C1 segment of cervical spinal cord (tissue), 14 donors: ENCODE data around the gene POU6F2.
"Not testable (repeated sequence)": the region's sequence is repeated elsewhere in the genome, so short reads cannot be mapped to it uniquely, and the experiment has no call there.

Experiments used
- DNase-seq, 14 donors: peaks; one replicate each; lab custom pipeline; 2025; lab: John Stamatoyannopoulos, UW

The POU6F2 gene

DNA sequence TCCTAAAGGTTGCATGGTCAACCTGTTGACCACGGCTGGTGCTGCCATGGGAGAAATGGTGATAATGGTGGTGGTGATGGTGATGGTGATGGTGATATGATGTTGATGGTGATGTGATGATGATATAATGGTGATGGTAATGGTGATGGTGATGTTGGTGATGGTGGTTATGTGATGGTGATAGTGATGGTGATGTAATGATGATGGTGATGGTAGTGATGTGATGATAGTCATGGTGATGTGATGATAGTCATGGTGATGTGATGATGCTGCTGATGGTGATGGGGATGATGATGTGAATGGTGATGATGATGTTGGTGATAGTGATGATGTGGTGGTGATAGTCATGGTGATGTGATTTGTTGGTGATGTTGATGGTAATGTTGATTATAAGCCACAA is 23.9 kb downstream of the POU6F2 start:
- DNase-seq: no peak

DNA sequence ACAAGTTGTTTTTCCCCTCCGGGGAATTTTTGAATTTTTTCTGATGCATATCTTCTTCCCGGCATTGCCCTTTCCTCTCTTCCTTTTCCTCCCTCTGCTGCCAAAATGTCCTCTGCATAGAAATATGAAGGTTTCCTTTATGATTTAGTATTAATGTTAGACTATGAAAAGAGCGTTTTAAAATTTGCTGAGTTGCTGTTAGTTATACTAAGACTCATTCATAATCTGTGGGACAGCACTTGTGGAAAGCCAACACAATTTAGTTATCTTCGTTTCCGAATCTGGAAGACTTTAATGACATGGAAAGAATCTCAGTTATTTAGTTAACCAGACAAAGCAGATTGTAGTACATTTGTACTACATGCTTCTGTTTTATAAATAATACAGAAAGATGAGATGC is 25.0 kb downstream of the POU6F2 start:
- no peak for DNase-seq

DNA sequence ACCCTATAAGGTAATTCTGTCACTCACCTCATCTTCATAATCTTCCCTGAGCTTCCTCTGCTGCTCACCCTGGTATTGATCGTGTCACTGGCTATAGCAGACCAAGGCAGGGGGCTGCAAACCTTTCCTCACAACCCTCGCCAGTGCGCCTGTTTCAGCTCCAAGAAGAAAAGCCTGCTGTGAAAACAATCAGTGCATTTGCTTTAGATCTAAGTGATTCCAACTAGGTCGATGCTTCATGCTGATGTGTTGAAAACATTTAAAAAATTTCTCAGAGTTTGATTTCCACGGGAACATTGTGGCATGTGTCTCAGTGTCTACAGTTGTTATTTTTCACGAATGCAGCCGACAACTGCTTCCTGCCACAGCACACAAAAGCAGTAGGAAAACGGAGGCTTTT is 27.3 kb downstream of the POU6F2 start:
- DNase-seq: no peak

DNA sequence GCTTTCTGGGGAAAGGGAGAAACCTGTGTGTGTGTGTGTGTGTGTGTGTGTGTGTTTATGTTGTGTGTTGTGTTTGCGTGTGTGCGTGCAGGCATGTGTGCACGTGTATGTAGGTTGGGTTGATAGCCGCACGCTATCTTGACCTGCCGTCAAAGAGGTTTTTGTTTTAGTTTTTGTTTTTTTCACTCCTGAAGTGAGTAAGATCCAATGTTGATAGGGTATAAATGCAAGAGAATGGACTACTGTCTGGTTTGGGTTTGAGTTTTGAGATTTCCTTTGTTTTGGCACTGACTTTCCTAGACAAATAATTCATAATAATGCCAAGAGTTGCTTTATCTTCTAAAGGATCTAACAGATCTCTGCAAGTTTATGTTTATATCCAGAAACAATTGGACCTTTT is 27.8 kb downstream of the POU6F2 start:
- DNase-seq: no peak

DNA sequence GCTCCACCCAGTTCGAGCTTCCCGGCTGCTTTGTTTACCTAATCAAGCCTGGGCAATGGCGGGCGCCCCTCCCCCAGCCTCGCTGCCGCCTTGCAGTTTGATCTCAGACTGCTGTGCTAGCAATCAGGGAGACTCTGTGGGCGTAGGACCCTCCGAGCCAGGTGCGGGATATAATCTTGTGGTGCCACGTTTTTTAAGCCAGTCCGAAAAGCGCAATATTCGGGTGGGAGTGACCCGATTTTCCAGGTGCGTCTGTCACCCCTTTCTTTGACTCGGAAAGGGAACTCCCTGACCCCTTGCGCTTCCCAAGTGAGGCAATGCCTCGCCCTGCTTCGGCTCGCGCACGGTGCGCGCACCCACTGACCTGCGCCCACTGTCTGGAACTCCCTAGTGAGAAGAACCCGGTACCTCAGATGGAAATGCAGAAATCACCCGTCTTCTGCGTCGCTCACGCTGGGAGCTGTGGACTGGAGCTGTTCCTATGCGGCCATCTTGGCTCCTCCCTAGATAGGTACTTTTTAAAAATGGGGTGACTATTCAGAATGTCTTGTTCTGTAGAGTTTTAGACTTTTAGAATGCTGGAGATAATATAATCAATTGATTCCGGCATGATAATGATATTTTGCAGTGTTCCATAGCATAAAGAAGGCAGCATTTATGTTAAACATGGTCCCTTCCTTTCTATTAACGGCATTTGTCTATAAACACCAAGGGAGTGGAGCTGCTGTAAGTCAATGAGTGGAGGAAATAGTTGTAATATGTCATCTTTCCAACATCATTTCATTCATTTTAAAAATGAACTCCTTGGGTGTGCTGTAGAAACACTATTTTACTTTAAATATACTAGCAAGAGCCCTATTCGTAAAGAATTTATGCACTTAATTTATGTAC is 35.6 kb downstream of the POU6F2 start:
- not testable (repeated sequence) for DNase-seq

DNA sequence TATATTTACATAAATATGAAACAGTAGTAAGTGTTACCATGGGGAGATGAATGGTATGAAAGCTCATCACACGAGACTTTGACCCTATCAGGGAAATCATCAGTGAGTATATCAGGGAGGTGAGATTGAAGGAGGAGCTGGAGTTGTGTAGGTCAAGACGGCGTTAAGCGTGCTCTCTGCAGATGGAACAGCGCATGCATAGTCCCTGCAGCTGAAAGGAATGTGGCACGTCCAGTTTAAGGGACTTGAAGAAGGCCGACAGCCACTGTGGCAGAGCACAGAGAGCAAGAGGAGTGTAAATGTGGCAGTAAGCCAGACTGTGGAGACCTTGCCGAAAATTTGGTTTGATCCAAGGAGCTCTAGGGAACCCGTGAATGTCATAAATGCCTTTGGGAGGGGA is 38.9 kb downstream of the POU6F2 start:
- DNase-seq: no peak

DNA sequence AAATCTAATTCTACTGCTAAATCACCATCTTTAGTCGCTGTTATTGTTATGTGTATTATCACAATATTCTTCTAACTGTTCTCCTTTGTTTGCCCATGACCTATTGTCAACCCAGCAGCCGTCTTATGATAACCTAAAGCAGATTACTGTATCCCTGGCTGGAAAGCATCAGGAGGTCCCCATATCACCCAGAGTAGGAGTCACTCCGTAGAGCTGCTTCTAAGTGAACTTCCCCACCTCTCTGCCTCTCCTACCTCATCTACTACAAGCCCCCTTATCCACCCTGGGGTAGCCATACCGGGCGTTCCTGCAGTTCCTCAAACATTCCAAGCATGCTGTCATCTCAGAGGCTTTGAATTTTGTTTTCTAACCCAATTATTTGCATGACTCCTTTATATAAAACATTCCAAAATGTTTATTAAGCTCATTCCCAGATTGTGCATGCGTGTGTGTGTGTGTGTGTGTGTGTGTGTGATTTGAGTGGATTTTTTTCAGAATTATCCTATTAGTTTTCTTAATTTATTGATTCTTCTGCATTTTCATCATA is 39.7 kb downstream of the POU6F2 start:
- no peak for DNase-seq

- DNase-seq: no peak
These were observed 45.1 kb downstream of the POU6F2 start for GRCh38 chr7:39022796-39023195.

- DNase-seq: no peak
These were observed 49.8 kb downstream of the POU6F2 start for GRCh38 chr7:39027491-39027890.

DNA sequence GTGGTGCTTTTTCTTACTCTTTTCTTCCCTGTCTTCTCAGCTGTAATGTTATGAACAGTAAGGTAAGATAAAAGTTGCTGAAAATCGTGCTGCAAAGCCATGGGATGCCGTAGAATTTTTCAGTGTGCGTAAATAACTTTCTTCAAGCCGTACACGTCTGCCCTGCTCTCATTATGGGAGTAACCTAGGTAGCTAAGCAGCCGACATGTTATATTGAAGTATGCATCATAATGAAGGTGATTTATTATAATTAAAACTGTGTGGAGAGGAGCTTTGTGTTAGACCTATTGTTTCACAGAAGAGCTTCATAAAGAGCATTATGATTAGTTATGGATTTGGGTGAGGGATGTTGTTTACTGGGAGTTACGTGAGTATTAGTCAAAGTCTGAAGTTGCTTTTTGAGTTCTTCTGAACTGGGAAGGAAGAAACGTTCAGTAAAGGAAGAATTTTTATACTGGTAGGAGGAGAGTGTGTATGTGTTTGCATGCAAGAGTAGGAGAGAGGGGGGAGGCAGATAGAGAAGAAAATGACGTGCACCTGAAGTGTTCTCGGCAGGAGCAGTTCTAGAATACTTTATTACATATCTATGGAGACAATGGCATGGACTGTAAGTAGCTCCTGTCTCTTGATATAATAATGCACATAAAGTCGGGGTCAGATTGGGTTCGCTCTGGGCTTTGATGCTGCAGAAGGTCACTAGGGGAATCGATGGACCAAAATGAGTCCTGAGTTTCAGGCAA is 56.3 kb downstream of the POU6F2 start:
- DNase-seq: no peak

GRCh38 chr7:39035156-39035555 is 57.4 kb downstream of the POU6F2 start:
- DNase-seq: no peak

- DNase-seq: no peak
These were observed 58.2 kb downstream of the POU6F2 start for GRCh38 chr7:39035903-39036302.

DNA sequence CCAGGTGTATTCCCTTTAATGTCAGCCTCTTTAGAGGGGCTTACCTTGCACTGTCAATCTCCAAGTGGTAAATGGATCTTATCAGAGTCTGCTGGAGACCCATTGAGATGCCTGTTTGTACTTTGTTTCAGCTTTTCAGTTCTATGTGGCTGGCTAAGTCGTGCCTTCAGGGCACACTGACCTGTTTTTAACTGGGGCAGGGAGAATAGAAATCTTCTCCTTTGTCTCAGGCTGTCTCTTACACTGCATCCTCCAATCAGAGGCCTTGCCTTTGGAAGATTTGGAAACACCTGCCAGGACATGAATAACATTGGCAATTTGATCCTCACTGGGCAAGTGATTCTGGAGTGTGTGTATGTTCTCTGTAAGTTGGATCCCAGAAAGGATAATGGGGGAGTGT is 65.0 kb downstream of the POU6F2 start:
- no peak for DNase-seq

- no peak for DNase-seq
These were observed 65.8 kb downstream of the POU6F2 start for GRCh38 chr7:39043531-39043930.

DNA sequence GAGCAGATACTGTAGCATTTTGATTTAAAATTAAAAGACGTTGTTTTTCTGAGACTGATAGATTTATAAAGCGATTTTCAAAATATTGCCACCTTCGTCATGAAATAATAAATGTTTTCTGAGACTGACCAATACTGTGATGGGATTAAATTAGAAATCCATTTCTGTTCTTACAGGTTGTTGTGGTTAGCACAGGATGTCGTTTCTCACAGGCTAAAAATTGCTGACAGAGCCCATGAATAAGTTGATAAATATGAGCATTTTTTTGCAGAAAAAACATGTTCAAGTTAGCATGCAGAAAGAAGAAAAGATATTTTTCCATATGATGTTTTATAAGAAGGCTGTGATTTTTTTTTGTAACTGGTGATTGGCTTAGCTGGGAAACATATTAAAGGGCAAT is 66.8 kb downstream of the POU6F2 start:
- DNase-seq: no peak

DNA sequence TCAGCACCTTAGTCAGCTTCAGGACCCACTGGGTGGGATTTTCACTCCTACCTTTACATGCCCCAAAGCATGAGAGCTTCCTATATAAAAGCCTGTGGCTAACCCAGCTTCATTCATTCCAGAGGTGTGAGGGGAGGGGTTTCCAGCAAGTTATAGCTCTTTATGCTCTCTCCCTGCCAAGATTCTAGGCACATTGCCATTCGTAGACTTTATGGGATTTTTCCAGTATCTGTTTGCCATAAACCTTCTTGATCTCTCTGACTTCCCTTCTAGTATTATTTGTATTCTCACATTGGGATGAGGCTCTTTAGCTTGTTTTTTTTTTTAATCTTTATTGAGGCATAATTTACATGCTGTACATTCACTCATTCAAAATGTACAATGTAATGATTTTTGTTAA is 67.5 kb downstream of the POU6F2 start:
- no peak for DNase-seq

- DNase-seq: no peak
These were observed 73.6 kb downstream of the POU6F2 start for GRCh38 chr7:39051279-39051678.

- no peak for DNase-seq
These were observed 74.0 kb downstream of the POU6F2 start for GRCh38 chr7:39051707-39052106.

DNA sequence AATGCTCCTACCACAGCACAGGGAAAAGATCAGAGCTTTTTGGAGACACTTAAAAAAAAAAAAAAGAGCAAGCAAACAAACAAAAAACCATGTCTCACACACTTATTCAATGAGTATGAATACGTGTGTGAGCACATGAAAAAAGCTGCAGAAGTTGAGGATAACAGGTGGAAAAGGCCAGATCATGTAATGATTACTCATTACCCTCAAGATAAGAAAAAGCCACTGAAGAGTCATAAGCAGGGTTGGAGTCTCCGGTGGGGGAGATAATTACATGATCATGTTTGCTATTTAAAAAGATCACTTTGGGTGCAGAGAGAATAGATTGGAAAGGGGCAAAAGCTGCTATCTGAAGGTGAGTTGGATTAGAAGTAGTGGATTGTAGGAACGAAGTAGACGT is 77.0 kb downstream of the POU6F2 start:
- no peak for DNase-seq

- no peak for DNase-seq
These were observed 78.4 kb downstream of the POU6F2 start for GRCh38 chr7:39056153-39056552.

GRCh38 chr7:39062811-39063210 is 85.1 kb downstream of the POU6F2 start:
- no peak for DNase-seq

DNA sequence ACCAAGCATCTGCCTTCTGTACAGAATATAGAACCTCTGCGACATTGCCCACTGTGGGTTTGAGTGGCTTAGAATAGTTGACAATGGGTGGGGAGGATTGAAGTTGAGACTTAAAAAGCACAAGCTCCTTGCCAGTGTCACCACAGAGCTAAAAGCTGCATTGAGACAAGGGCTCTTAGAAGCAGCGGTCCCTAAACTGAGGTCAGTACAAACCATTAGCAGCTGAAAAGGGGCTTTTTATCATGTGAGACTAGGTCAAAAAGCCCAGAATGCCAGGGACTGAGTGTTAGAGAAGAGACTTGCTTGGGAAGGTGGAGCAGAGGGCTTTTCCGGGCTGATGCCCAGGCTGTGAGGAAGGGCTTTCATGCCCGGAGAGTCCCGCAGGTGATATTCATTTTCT is 91.3 kb downstream of the POU6F2 start:
- no peak for DNase-seq
